ENCODE data around the gene SNX25. TPM values are rescaled to one million over a fixed set of nuclear protein-coding genes. Genes with fewer than 3 reads are reported as not detected.
A peak's percentile ranks its signal among the peaks of the same experiment; 100 is the strongest.

The SNX25 gene
- total RNA-seq, 4 donors from 2014 or later = 5.5 to 18.9 (median 7.5) TPM

DNA sequence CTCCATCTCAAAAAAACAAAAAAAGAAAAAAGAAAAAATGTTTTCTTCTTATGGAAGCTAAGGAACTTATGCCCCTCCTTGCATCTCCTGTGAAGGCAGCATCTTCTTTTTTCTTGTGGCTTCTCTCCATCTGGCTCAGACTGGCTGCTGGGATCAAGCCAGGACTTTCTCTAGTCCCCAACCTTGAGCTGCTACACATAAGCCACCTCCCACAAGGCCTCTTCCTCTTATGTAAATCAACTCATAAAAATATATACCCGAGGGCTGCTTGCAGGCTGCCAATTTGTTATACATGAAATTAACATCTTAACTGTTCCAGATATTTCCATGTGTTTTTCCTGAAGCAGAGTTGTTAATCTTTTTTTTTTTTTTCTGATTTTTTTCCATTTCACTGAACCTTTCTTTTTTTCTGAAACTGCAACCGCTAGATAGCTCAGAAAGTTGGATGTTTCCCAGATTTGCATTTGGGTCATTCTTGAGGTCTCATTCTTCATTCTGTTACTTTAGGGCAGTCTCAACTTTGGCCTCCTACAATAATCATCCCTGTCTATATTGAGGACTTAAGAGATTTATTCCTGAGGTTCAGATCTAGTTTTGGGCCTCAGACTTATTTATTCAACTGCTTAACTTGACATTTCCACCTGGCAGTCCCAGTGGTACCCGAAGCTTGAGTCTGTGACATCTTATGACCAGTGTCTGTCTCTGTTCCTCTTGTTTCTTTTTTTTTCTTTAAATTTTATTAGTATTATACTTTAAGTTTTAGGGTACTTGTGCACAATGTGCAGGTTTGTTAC is 10.3 kb downstream of the SNX25 start:
- peaks cover 0 to 29% (median 3%) of the 10 kb centered on the region in 3 donors for H3K4me1 ChIP-seq
- no peaks in the 10 kb centered on the region for H3K9me3 ChIP-seq
- DNase-seq = no peak
- intact Hi-C loops (cut with DNase I) = no loop called here
- 33 to 35% methylated on average over 3 of the region's 3 CpGs for whole genome bisulfite sequencing, 2 donors
- H3K36me3 ChIP-seq = no peaks in the 10 kb centered on the region
- no peak overlapping the region for H3K4me3 ChIP-seq
- no peaks in the 10 kb centered on the region for H3K27me3 ChIP-seq
- TF ChIP-seq POLR2A (IDR thresholded peaks at IDR 0.05) = no peak
- TF ChIP-seq, protein P1, sequence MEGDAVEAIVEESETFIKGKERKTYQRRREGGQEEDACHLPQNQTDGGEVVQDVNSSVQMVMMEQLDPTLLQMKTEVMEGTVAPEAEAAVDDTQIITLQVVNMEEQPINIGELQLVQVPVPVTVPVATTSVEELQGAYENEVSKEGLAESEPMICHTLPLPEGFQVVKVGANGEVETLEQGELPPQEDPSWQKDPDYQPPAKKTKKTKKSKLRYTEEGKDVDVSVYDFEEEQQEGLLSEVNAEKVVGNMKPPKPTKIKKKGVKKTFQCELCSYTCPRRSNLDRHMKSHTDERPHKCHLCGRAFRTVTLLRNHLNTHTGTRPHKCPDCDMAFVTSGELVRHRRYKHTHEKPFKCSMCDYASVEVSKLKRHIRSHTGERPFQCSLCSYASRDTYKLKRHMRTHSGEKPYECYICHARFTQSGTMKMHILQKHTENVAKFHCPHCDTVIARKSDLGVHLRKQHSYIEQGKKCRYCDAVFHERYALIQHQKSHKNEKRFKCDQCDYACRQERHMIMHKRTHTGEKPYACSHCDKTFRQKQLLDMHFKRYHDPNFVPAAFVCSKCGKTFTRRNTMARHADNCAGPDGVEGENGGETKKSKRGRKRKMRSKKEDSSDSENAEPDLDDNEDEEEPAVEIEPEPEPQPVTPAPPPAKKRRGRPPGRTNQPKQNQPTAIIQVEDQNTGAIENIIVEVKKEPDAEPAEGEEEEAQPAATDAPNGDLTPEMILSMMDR (IDR thresholded peaks at IDR 0.05) = no peak
- H3K27ac ChIP-seq = peak overlapping the region in 2 of 4 donors; percentile 1 to 7

- 85 to 87% methylated on average over 2 of the region's 2 CpGs for WGBS, 2 donors
- no peak for DNase-seq
- peaks cover 0 to 20% (median 0%) of the 10 kb centered on the region in 3 donors for H3K4me1 ChIP-seq
- no peak overlapping the region for H3K27ac ChIP-seq
- H3K9me3 ChIP-seq = no peaks in the 10 kb centered on the region
- no peak overlapping the region for H3K4me3 ChIP-seq
- no peaks in the 10 kb centered on the region for H3K36me3 ChIP-seq
- TF ChIP-seq, protein P1 (IDR thresholded peaks at IDR 0.05) = no peak
- TF ChIP-seq POLR2A (IDR thresholded peaks at IDR 0.05) = no peak
- intact Hi-C loops (cut with DNase I) = no loop called here
- H3K27me3 ChIP-seq = no peaks in the 10 kb centered on the region
Observed at GRCh38 chr4:185221491-185221890, 12.1 kb downstream of the SNX25 start.

GRCh38 chr4:185221912-185222311 is 12.5 kb downstream of the SNX25 start:
- DNase-seq = no peak
- H3K4me3 ChIP-seq = no peak overlapping the region
- no peaks in the 10 kb centered on the region for H3K36me3 ChIP-seq
- peaks cover 0 to 20% (median 2%) of the 10 kb centered on the region in 3 donors for H3K4me1 ChIP-seq
- no peaks in the 10 kb centered on the region for H3K9me3 ChIP-seq
- TF ChIP-seq POLR2A (IDR thresholded peaks at IDR 0.05) = no peak
- TF ChIP-seq, protein P1 (IDR thresholded peaks at IDR 0.05) = no peak
- intact Hi-C loops (cut with DNase I) = no loop called here
- 48 to 86% methylated on average over 6 to 10 of the region's 10 CpGs for WGBS, 2 donors
- H3K27me3 ChIP-seq = no peaks in the 10 kb centered on the region
- no peak overlapping the region for H3K27ac ChIP-seq

DNA sequence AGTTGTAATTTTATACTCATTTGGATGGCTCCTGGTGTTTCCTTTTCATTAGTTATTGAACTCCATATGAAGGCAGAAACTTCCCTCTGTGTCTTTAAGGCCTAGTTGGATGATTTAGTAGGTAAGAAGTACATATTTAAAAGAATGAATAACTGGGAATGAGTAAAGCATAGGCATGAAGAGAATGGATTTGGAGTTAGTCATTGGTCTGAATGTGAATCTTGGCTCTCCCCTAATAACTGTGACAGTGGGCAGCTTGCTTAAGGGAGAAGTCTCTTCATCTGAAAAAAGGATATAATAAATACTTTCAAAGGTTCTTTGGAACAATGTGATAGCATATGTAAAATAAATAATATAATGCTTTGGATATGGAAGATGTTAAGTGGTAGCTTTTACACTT is 13.2 kb downstream of the SNX25 start:
- TF ChIP-seq POLR2A (IDR thresholded peaks at IDR 0.05) = no peak
- TF ChIP-seq, protein P1 (IDR thresholded peaks at IDR 0.05) = no peak

DNA sequence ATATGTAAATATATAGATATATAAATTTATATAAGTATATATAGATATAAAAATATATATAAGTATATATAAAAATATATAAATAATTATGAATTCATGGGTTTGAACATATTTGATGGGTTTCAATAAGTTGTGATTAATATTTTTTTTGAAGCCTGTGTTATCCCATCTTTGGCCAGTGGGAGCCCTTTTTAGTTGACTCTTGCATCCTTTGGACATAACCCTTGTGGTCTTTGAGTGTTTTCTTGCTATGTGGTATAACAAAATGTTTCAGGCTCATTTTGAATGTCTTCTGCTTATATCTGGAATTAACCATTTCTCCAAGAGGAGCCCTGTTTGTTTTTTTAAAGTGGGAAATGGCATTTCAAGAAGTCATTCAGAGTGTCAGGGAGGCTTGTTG is 15.2 kb downstream of the SNX25 start:
- intact Hi-C loops (cut with DNase I) = no loop called here
- Histone ChIP-seq H3K4me1 (peaks cover 0 to 20% (median 4%) of the 10 kb centered on the region in 3 donors), H3K4me3 (no peak overlapping the region), H3K27ac (no peak overlapping the region), H3K27me3 (no peaks in the 10 kb centered on the region), H3K36me3 (no peaks in the 10 kb centered on the region), H3K9me3 (no peaks in the 10 kb centered on the region)
- TF ChIP-seq, protein P1 (IDR thresholded peaks at IDR 0.05) = peak in 2 of 6 experiments; percentile 9 to 13
- TF ChIP-seq POLR2A (IDR thresholded peaks at IDR 0.05) = no peak
- no peak for DNase-seq

More for the DNA sequence above, 13.2 kb downstream of the SNX25 start:
- no peak for DNase-seq
- Histone ChIP-seq H3K27ac (no peak overlapping the region), H3K36me3 (no peaks in the 10 kb centered on the region), H3K9me3 (no peaks in the 10 kb centered on the region), H3K27me3 (no peaks in the 10 kb centered on the region), H3K4me3 (no peak overlapping the region), H3K4me1 (peaks cover 0 to 23% (median 4%) of the 10 kb centered on the region in 3 donors)
- intact Hi-C loops (cut with DNase I) = no loop called here

Data from esophagus squamous epithelium (tissue), 5 donors.